HT1080 (cell line): ENCODE measurements around the gene ZMAT2. TPM values are rescaled to one million over a fixed set of nuclear protein-coding genes. Genes with fewer than 3 reads are reported as not detected.
"Not testable (repeated sequence)": the region's sequence is repeated elsewhere in the genome, so short reads cannot be mapped to it uniquely, and the experiment has no call there.

Experiments
- DNase-seq: peaks from one replicate; pipeline ENCODE4 v3.0.0-alpha.2; 2015; ENCODE audit warnings: low read depth
- polyA plus RNA-seq, 2 experiments: library from polyadenylated mRNA; depleted of rRNA; stranded (reverse); fragments of >200 nt; gene quantifications; 2 replicates each; pipeline ENCODE4 v1.2.3, GENCODE V29; 2015
- total RNA-seq: library from RNA; depleted of rRNA; stranded (reverse); fragments of >200 nt; shearing (Covaris generic); gene quantifications from 2 replicates; pipeline ENCODE4 v1.2.3, GENCODE V29; 2014; rRNA removed

The ZMAT2 gene
- 22.9 and 24.3 TPM in 2 replicates for total RNA-seq
- polyA plus RNA-seq (2015; cell fraction: cytosol; rRNA removed), result 39.0 and 39.5 TPM in 2 replicates
- 31.4 and 35.6 TPM in 2 replicates for polyA plus RNA-seq (2015; cell fraction: nucleus; rRNA removed)

GRCh38 chr5:140700177-140701144, at the start of gene ZMAT2:
Gene ZMAT2, plus strand, starts transcription at chr5:140700447. Its CDS starts 14 bp downstream, at chr5:140700461.
- peak; percentile 94 for DNase-seq

GRCh38 chr5:140658870-140659269, 41.4 kb upstream of the ZMAT2 start:
- no peak for DNase-seq

DNA sequence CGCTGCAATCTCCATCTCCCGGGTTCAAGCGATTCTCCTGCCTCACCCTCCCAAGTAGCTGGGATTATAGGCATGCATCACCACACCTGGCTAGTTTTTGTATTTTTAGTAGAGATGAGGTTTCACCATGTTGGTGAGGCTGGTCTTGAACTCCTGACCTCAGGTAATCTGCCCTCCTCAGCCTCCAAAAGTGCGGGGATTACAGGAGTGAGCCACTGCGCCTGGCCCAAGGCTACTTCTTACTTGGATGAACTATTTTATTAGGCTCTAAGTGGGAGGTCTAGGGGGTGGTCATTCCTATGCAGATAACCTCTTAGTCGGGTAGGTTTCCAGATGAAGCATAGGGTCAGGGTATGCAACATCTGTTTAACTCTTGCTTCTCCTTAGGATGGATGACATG, 39.9 kb upstream of the ZMAT2 start:
- DNase-seq, result not testable (repeated sequence)

DNA sequence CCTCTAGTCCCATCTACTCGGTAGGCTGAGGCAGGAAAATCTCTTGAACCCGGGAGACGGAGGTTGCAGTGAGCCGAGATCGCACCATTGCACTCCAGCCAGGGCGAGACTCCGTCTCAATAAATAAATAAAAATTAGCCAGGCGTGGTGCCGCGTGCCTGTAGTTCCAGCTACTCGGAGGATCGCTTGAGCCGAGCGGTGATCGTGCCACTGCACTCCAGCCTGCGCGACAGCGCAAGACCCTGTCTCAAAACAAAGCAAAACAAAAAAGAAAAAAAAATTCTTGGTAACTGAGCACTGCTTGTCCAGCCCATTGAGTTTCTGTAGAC, 36.3 kb upstream of the ZMAT2 start:
- DNase-seq, result no peak

DNA sequence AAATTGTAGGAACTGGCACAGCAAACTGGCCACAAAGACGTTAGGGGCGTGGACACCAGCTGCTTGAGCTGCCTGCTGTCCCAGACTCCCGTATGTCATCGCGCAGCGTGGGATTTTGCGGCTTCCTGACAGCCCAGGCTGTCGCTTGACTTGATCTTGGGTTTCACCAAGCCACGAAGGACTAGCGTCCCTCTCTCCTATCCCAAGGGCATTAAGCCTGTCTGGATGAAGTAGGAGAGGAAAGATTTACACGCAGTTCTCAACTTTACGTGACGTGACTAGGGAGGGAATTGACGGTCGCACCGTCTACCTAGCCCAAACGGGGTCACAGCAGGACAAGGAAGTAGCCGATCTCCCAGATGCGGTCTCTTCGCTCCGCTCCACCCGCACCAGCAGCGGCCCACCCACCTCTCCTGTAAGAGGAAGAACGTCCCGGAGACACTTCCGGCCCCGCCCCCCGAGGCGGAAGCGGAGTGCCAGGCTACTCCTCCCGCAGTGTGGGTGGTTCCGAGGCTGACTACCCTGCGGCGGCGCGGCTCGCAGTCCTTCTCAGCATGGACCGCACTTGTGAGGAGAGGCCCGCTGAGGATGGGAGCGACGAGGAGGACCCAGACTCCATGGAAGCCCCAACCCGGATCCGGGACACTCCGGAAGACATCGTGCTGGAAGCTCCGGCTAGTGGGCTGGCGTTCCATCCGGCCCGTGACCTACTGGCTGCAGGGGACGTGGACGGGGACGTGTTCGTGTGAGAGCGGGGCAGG, 35.7 kb upstream of the ZMAT2 start, which contains the start of gene WDR55:
Gene WDR55, plus strand, starts transcription at position 546 of the 761 bp plus-strand sequence. Its CDS starts 9 bp downstream, at position 555.
- peak; percentile 93 for DNase-seq

- not testable (repeated sequence) for DNase-seq
These were observed 29.2 kb upstream of the ZMAT2 start for GRCh38 chr5:140671035-140671434.

DNA sequence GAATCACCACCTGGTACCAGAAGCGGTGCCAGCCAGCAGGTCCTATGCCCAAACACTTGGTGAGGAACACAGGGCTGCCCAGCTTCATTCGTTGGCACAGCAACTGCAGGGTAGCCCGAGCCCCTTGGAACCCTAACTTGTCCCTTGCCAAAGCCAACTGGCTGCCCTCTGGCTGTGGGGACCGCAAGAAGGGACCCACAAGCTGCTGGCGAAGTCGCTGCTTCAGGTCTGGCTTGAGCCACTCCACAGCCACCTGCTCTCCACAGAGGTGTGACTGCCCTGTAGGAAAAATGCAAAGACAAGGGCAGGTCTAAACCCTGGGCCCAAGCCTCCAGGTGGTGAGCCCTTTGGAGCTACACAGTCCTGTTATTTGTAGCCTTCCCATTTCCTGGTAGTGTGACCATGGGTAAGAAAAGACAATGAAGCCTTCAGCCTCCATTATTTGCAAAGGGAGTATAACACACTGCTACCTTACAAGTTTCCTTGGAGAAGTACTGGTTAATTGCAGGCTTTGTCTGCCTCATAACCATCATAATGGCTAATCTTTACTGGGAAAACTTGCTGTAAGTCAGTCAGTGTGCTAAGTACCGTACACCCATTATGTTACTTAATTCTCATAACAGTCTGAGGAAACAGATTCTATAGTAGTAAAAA, 28.6 kb upstream of the ZMAT2 start:
- no peak for DNase-seq

- DNase-seq, result no peak
These were observed 27.6 kb upstream of the ZMAT2 start for GRCh38 chr5:140672455-140673186.

DNA sequence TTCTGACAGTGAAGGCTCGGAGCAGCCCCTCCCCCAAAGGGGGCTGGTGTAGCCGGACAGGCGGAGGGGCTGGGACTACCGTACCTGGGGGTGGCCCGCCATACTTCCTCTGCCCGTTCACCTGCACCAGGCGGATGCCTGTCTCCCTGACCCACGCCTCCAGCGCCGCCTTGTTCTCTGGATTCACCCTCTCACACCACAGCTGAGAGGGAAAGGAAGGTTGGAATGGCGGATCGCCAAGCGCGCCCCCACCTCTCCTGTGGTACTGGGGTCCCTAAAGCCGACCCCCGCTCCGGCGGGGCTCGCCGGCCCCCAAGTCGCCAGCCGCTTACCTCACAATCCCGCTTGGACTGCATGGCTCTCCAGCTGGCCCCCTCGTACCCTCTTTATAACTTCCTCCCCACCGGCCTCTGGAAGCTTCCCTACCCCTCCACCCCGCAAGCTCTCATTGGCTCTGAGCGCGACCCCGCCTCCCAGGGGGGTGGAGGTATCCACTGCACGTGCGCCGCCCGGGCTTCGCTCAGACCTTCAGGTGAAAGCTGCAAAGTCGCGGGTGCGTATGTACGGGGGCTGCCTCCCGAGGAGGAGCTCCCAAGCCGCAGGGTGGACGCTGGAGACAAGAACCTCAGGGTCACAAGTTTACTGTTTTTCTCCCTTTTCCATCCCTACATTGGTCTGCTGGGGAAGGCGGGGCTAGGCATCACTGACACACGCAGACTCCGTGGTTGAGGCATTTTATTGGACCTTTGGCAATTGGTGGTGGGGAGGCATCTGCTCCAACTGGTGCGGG, 26.9 kb upstream of the ZMAT2 start, which contains the start of gene DND1:
Gene DND1, minus strand, starts transcription at position 390 of the 790 bp plus-strand sequence. Its CDS starts 34 bp downstream, at position 356.
- no peak for DNase-seq

DNA sequence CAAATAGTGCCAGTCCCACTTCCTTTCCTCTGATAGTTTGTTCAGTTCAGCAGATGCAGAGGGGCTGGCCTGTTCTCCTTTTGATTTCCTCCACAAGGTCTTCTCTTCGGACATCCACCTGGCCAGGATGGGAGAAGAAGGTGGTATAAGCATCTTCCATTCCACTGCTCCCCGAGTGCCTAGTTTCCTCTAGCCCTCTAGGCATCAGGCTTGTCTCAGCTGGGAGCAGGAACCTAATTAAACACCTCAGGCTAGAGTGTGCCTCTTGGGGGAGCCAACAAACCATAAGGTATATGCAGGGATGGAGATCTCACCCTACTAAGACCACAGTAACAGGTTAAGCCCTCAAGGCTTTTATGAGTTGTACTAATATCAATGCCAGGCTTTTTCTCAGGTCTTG, 26.0 kb upstream of the ZMAT2 start:
- no peak for DNase-seq

DNA sequence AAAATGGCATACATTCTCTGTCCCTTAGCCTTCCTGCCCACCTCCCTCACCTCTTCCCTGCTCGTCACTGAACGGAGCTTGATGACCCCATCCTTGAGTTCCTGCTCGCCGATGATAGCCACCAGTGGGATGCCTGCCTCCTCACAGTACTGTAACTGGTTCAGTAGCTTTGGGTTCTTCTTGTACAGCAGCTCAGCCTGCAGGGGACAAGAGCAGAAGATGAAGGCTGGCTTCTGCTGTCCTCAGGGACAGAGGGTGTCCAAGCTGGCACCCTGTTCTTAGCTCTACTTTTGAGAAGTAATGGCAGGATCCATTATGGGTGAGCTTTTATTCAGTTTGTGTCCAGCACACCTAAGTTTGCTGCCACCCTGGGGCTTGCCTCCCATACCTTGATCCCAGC, 25.6 kb upstream of the ZMAT2 start:
- DNase-seq, result no peak

DNA sequence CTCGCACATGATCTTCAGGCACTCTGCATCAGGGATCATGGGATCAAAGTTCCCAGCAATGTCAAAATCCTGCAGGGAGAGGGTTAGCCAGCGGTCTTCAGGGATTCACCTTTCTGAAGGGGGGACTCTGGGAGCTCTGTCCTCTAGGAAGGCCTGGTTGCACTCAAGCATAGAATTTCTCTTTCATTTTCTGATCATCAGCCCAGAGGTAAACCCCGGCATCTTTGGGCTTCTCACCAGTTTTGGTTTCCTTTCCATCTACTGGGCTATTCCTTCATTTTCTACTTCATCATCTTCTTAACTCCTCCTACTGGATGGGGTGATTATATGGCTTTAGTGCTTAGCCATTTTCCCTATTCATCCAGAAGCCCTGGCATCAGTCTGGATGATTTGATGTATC, 22.3 kb upstream of the ZMAT2 start:
- DNase-seq, result no peak

- no peak for DNase-seq
These were observed 21.3 kb upstream of the ZMAT2 start for GRCh38 chr5:140678993-140679392.

- DNase-seq, result no peak
These were observed 9.8 kb upstream of the ZMAT2 start for GRCh38 chr5:140690376-140690932.

- peak; percentile 98 for DNase-seq
These were observed 9.0 kb upstream of the ZMAT2 start, which contains the start of the genes HARS1 and HARS2 for GRCh38 chr5:140690941-140691924. Gene HARS1, minus strand, starts transcription at chr5:140691370. Its CDS starts 66 bp downstream, at chr5:140691304. Gene HARS2, plus strand, starts transcription at chr5:140691455. Its CDS starts 194 bp downstream, at chr5:140691649.

DNA sequence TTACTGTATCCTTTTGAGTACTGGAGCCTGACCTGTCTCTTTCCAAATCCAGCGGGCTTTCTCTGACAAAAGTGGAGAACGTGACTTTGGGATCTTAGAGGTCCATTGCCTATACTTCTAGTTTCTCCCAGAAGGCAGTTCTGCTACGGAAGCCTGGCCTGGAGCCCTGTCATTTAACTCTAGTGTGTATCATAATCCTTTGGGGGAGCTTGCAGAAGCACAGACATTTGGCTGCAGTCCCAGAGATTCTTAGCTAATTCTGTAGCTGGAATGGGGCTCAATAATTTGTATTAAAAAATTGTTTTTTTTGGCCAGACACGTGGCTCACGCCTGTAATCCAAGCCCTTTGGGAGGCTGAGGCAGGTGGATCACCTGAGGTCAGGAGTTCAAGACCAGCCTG, 6.0 kb upstream of the ZMAT2 start:
- no peak for DNase-seq

DNA sequence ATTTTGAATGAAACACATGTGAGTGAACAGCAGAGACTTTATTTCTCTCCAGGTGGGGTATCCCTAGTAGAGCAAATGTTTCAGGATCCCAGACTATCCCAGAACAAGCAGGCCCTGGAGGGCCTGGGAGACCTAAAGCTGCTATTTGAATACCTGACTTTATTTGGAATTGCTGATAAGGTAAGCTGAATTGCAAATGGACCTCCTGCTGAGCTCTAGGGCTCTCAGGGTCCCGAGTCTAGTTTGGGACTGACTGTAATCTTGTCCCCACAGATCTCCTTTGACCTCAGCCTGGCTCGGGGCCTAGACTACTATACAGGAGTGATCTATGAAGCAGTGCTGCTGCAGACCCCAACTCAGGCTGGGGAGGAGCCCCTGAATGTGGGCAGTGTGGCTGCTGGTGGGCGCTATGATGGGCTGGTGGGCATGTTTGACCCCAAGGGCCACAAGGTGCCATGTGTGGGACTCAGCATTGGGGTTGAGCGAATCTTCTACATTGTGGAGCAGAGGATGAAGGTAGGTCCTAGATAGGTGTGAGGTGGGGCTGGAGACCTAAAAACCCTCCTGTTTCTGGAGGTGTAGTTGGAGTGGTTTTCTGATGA, 3.3 kb upstream of the ZMAT2 start:
- DNase-seq, result no peak

- no peak for DNase-seq
These were observed 7.6 kb downstream of the ZMAT2 start for GRCh38 chr5:140707812-140708211.
